GM21526 (cell line): ENCODE measurements around the gene HCRT.
"Not testable (repeated sequence)": the region's sequence is repeated elsewhere in the genome, so short reads cannot be mapped to it uniquely, and the experiment has no call there.

Experiments
- ATAC-seq: cut with Tn5 transposase; IDR thresholded peaks from one replicate; pipeline ENCODE4 v1.9.1; 2021; ENCODE audit warnings: moderate library complexity; ENCODE audit not compliant: unreplicated experiment, low FRiP score

The HCRT gene

GRCh38 chr17:42142371-42142896 is 42.8 kb downstream of the HCRT start:
- no peak for ATAC-seq

- no peak for ATAC-seq
Measured at GRCh38 chr17:42141382-42141781, 43.9 kb downstream of the HCRT start.

DNA sequence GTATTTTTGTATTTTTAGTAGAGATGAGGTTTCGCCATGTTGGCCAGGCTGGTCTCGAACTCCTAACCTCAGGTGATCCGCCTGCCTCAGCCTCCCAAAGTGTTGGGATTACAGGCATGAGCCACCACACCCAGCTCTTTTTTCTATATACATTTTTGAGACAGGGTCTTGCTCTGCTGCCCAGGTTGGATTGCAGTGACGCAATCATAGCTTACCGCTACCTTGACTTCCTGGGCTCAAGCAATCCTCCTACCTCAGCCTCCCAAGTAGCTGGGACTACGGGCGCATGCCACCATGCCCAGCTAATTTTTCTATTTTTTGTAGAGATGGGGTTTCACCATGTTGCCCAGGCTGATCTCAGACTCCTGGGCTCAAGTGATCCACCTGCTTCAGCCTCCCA is 44.6 kb downstream of the HCRT start:
- not testable (repeated sequence) for ATAC-seq

- ATAC-seq: no peak
Measured at GRCh38 chr17:42138749-42139492, 46.3 kb downstream of the HCRT start.

DNA sequence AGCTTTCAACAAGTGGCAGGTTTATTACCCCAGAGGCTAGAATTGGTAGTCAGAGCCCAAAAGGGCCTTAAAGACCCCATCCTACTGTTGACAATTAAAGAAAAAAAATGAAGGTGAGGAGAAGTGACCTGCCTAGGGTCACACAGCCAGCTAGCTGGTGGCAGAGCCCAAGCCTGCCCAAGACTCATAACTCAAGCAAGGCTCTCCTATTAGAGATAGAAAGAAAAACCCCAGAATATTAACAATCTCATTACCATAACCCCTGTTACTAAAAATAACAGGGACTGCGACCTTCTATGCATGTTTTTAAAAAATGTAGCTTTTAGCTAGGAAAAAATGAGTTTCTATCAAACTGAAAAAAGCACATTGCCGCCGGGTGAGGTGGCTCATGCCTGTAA is 48.6 kb downstream of the HCRT start:
- no peak for ATAC-seq

DNA sequence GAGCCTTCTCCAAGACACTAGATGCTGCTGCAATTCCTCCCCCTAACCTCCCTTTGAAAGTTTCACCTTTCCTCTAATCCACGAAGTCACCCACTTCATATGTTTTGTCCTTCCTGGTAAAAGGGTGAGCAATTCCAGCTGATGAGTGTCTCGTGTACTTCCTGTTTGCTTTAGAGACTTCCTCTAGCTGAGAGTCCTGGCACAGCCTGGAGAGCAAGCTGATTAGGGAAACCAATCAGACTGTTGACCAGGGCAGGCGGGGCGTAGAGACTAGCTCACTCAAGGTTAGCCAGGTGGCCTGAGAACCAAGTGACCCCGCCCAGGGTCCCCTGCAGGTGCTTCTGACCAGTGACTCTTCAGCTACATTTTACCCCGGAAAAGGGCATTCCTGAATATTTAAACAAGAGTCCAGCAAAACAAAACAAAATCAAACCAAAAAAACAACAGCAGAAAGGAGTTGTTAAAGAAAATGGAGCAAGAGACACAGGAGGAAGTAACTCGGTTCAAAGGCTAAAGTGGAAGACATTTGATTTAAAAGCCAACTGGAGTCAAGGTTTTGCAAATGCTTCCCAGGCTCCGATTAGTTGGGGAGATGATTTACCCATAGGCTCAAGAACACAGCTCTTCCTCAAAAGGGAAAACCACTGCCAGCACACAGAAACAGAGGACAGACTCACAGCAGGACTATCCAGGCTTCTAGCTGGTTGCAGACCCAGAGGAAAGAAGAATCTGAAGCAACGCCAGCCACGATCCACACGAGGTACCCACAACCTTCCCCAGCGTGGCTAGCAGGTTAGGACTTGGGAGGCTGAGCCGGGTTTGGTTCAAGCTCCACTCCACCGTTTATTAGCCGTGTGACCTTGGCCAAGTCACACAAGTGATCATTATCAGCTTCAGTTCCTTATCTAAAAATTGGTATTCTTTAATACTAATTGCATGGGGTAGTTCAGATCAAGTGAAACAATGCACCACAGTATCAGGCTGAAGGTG is 49.3 kb downstream of the HCRT start:
- no peak for ATAC-seq

DNA sequence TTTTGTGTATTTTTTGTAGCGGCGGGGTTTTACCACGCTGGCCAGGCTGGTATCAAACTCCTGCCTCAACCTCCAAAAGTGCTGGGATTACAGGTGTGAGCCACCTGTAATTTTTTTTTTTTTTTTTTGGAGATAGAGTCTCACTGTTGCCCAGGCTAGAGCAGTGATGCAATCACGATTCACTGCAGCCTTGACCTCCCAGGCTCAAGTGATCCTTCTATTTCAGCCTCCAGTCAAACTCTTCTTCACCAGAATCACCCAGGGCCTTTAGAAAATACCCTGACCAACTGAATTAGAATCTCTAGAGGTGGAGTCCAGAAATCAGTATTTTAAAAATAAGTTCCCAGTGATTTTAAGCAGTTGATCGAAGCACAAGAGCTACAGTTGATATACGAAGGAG is 50.1 kb downstream of the HCRT start:
- no peak for ATAC-seq
